ENCODE results near the gene RFK. TPM values are rescaled to one million over a fixed set of nuclear protein-coding genes. Genes with fewer than 3 reads are reported as not detected.

Gene RFK
- total and polyA plus RNA-seq, 11 donors: 11.2 to 29.5 (median 23.6) TPM

DNA sequence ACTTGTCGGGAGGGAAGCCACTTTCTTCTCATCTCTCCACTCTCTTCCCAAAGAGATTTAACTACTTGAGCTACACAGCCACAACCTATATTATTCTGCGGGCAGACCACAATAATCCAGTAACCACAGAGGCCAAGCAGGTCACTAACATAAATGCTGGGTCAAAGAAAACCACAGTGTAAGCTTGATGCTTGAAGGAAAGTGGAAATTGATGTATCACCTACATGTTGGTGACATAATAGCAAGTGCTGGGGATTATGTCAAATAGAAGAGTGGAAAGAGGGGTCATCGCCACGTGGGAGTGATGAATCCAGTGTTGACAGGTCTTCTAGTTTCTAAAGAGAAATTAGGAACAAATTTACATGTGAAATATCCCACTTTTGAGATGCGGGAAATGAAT lies 40.9 kb downstream of the RFK start:
- ATAC-seq: no peak
- intact Hi-C loops (cut with DNase I): no loop called here
- no peak overlapping the region for H3K4me3 ChIP-seq
- H3K36me3 ChIP-seq: no peaks in the 10 kb centered on the region
- no peaks in the 10 kb centered on the region for H3K27me3 ChIP-seq
- H3K27ac ChIP-seq: no peak overlapping the region
- no peaks in the 10 kb centered on the region for H3K9me3 ChIP-seq
- 56 to 70% (median 64%) methylated on average over 5 of the region's 5 CpGs for WGBS, 4 donors
- H3K4me1 ChIP-seq: no peaks in the 10 kb centered on the region
- TF ChIP-seq, protein P1, sequence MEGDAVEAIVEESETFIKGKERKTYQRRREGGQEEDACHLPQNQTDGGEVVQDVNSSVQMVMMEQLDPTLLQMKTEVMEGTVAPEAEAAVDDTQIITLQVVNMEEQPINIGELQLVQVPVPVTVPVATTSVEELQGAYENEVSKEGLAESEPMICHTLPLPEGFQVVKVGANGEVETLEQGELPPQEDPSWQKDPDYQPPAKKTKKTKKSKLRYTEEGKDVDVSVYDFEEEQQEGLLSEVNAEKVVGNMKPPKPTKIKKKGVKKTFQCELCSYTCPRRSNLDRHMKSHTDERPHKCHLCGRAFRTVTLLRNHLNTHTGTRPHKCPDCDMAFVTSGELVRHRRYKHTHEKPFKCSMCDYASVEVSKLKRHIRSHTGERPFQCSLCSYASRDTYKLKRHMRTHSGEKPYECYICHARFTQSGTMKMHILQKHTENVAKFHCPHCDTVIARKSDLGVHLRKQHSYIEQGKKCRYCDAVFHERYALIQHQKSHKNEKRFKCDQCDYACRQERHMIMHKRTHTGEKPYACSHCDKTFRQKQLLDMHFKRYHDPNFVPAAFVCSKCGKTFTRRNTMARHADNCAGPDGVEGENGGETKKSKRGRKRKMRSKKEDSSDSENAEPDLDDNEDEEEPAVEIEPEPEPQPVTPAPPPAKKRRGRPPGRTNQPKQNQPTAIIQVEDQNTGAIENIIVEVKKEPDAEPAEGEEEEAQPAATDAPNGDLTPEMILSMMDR (IDR thresholded peaks at IDR 0.05): no peak
- no peak for TF ChIP-seq POLR2A (IDR thresholded peaks at IDR 0.05)
- DNase-seq: no peak

DNA sequence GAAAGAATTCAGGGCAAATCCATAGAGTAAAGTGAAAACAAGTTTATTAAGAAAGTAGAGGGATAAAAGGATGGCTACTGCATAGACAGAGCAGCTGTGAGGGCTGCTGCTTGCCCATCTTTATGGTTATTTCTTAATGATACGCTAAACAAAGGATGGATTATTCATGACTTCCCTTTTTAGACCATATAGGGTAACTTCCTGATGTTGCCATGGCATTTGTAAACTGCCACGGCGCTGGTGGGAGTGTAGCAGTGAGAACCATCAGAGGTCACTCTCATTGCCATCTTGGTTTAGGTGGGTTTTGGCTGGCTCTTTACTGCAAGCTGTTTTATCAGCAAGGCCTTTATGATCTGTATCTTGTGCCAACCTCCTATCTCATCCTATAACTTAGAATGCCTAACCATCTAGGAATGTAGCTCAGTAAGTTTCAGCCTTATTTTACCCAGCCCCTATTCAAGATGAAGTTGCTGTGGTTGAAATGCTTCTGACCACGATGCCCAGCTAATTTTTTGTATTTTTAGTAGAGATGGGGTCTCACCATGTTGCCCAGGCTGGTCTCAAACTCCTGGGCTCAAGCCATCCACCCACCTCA lies 42.1 kb downstream of the RFK start:
- TF ChIP-seq, protein P1 (IDR thresholded peaks at IDR 0.05): no peak
- no peak for TF ChIP-seq POLR2A (IDR thresholded peaks at IDR 0.05)
- H3K27ac ChIP-seq: no peak overlapping the region
- no peaks in the 10 kb centered on the region for H3K4me1 ChIP-seq
- 62 to 83% (median 72%) methylated on average over 4 of the region's 4 CpGs for WGBS, 4 donors
- intact Hi-C loops (cut with DNase I): no loop called here
- no peaks in the 10 kb centered on the region for H3K27me3 ChIP-seq
- H3K9me3 ChIP-seq: no peaks in the 10 kb centered on the region
- no peaks in the 10 kb centered on the region for H3K36me3 ChIP-seq
- DNase-seq (no peak), ATAC-seq (no peak)
- H3K4me3 ChIP-seq: no peak overlapping the region

GRCh38 chr9:76351006-76351405 lies 43.2 kb downstream of the RFK start:
- H3K36me3 ChIP-seq: no peaks in the 10 kb centered on the region
- no peak for TF ChIP-seq POLR2A (IDR thresholded peaks at IDR 0.05)
- TF ChIP-seq, protein P1 (IDR thresholded peaks at IDR 0.05): no peak
- 57 to 65% (median 59%) methylated on average over 3 of the region's 3 CpGs for WGBS, 4 donors
- H3K27me3 ChIP-seq: no peaks in the 10 kb centered on the region
- no peaks in the 10 kb centered on the region for H3K9me3 ChIP-seq
- intact Hi-C loops (cut with DNase I): no loop called here
- no peak for DNase-seq
- no peak for ATAC-seq
- H3K4me1 ChIP-seq: no peaks in the 10 kb centered on the region
- H3K27ac ChIP-seq: no peak overlapping the region
- H3K4me3 ChIP-seq: no peak overlapping the region

DNA sequence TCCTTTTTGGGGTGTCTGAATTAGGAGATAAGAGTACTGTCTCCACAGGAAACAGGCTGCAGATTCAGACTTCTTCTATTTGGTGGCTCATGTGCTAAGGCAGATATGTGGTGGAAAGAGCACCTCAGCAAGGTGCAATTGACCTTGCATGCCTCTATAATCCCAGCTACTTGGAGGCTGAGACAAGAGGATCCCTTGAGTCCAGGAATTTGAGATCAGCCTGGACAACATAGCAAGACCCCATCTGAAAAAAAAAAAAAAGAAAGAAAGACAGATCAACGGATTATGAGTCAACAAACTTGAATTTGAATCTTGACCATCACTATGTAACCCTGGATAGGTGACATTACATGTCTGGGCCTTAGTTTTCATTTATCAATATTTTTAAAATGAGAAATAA lies 44.4 kb downstream of the RFK start:
- Histone ChIP-seq H3K4me3 (no peak overlapping the region), H3K27ac (no peak overlapping the region), H3K4me1 (no peaks in the 10 kb centered on the region), H3K27me3 (no peaks in the 10 kb centered on the region), H3K36me3 (no peaks in the 10 kb centered on the region), H3K9me3 (no peaks in the 10 kb centered on the region)
- ATAC-seq (no peak), DNase-seq (no peak)
- TF ChIP-seq POLR2A (IDR thresholded peaks at IDR 0.05): no peak
- TF ChIP-seq, protein P1 (IDR thresholded peaks at IDR 0.05): no peak
- WGBS, 4 donors: 64 to 84% (median 81%) methylated on average over 1 of the region's 1 CpG
- intact Hi-C loops (cut with DNase I): no loop called here

All from heart left ventricle (tissue), 16 donors.